Measurements from ENCODE around the gene THUMPD2.
"Not testable (repeated sequence)": the region's sequence is repeated elsewhere in the genome, so short reads cannot be mapped to it uniquely, and the experiment has no call there.

THUMPD2 gene, protein sequence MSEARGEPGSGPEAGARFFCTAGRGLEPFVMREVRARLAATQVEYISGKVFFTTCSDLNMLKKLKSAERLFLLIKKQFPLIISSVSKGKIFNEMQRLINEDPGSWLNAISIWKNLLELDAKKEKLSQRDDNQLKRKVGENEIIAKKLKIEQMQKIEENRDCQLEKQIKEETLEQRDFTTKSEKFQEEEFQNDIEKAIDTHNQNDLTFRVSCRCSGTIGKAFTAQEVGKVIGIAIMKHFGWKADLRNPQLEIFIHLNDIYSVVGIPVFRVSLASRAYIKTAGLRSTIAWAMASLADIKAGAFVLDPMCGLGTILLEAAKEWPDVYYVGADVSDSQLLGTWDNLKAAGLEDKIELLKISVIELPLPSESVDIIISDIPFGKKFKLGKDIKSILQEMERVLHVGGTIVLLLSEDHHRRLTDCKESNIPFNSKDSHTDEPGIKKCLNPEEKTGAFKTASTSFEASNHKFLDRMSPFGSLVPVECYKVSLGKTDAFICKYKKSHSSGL

DNA sequence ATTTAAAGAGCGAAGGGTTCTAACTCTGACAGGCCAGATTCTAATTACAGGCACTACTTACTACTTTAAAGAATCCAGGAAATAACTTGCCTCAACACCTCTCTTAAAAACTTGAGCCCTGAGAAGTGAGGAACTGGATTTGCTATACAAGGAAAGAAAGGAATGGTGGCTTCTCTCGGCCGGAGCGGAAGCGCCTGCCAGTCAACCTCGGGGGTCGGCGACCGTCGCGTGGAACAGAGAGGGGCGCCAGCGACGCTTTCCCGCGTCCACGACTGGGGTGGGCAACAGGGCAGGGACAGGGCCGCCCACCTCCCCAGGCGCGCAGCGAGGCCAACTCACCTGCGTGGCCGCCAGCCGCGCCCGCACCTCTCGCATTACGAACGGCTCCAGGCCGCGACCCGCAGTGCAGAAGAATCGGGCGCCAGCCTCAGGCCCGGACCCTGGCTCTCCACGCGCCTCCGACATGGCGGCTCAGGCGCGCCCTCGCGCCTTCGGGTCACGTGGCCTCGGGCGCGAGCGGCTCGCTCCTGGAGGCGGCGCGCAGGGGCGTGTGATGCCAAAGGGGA, at the start of gene THUMPD2:
Gene THUMPD2, minus strand, starts transcription at position 484 of the 566 bp plus-strand sequence. Its CDS starts 19 bp downstream, at position 465.
- peak; percentile 82 for DNase-seq (ENCODE audit: low spot score)

DNA sequence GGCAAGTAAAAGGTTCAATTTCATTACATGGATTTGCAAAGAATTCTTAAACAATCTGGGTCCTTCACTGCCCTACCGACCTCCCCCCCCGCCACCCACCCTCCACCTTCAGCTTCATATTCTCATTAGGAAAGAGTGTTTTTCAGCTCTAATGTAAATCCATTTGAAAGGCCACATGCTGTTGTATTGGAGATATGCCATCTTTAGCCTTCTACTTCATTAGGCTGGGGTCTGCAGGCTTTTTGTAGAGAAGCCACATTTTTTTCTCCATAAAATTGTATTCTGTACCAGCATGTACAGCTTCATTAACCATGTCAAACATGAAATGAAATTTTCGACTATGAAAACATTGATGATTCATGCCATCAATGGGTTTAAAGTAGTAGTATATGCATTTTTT, 42.8 kb upstream of the THUMPD2 start:
- no peak for DNase-seq (ENCODE audit: low spot score)

DNA sequence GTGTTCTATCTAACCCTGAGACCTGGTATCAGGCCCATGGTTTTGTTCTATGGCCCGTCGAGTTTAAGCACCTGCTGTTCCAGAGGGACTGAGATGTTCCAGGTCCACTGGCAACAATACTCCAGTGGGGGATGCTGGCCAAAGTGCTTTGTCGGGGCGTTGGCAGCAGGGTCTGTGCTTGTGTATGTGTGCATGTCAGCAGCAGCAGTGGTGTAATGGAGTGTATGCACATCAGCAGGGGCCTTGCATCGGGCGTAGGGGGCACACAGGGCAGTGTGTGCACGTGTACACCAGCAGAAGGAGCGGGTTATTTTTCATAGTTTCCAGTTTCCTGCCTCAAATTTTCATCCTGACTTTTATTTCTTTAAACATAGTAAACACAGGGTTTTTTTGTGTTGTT, 37.8 kb upstream of the THUMPD2 start:
- no peak for DNase-seq (ENCODE audit: low spot score)

DNA sequence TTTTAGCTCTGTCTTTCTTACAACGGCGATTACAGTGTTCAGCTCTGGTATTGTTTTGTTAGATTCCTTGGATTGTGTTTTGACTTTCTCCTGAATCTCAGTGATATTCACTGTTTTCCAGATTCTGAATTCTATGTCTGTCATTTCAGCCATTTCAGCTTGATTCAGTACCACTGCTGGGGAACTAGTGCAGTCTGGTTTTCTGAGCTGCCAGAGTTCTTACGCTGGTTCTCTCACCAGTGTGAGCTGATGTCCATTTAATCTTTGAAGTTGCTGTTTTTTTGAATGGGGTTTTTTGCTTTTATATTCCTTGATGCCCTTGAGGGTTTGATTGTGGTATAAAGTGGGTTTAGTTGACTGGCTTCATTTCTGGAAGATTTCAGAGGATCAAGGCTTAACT, 37.4 kb upstream of the THUMPD2 start:
- DNase-seq (ENCODE audit: low spot score): no peak

DNA sequence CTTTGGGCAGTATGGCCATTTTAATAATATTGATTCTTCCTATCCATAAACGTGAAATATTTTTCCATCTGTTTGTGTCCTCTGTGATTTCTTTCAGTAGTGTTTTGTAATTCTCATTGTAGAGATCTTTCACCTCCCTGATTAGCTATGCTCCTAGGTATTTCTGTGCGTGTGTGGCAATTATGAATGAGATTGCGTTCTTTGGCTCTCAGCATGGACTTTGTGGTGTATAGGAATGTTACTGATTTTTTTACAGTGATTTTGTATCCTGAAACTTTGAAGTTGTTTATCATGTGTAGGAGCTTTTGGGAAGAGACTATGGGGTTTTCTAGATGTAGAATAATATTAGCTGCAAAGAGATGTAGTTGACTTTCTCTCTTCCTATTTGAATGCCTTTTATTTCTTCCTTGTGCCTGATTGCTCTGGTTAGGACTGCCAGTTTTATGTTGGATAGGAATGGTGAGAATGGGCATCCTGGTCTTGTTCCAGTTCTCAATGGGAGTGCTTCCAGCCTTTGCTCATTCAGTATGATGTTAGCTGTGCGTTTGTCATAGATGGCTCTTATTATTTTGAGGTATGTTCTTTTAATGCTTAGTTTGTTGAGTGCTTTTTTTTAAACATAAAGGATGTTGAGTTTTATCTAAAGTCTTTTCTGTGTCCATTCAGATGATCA, 27.0 kb upstream of the THUMPD2 start:
- no peak for DNase-seq (ENCODE audit: low spot score)

DNA sequence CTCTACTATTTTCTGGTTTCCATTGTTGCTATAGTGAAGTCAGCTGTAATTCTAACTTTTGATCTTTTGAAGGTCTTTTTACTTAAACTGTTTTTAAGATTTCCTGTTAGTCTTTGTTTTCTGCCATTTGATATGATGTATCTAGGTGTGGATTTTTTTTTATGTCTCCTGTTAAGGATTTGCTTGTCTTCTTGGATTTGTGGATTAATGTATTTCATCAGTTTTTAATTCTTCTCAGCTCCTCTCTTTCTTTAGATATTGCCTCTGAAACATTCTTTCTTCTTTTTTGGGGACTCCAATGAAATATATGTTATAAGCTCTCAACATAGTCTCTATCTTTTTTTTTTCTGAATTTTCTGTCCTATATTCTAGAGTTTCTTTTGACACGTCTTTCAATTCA, 24.8 kb upstream of the THUMPD2 start:
- no peak for DNase-seq (ENCODE audit: low spot score)

DNA sequence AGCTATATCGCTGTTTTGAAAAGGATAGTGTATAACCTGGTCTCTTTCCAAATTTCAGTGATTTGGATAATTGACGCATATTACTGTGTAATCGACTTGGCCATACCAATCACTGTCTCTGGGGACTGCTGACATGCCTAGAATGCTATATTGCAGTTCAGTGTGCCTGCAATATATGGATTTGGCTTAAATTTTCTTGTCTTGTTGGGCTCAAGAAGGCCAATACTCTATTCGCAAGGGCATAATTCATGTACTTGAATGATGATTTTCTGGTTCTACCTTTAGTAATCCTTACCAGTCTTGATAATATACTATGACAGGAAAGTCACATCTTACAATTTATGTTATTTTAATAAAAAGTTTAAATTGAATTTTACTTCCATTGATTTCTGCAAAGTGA, 21.7 kb upstream of the THUMPD2 start:
- no peak for DNase-seq (ENCODE audit: low spot score)

DNA sequence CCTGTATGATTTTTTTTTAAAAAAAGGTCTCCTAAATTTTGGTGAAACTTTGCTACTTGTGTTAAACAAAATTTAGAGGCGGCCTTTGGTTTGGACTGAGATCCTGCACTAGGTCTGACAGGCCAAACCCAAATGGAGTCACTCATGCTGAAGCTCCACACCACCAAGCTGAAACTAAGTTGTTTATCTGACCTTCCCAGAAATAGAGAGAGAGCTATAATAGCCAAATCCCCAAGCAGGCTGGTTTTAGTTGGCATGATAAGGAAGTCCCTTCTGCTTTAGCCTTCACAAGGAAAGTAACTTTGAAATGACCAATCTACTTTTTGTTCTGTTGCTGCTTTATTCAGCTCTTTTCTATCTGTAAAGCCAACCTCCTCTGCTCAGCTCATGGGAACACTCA, 17.1 kb upstream of the THUMPD2 start:
- no peak for DNase-seq (ENCODE audit: low spot score)

DNA sequence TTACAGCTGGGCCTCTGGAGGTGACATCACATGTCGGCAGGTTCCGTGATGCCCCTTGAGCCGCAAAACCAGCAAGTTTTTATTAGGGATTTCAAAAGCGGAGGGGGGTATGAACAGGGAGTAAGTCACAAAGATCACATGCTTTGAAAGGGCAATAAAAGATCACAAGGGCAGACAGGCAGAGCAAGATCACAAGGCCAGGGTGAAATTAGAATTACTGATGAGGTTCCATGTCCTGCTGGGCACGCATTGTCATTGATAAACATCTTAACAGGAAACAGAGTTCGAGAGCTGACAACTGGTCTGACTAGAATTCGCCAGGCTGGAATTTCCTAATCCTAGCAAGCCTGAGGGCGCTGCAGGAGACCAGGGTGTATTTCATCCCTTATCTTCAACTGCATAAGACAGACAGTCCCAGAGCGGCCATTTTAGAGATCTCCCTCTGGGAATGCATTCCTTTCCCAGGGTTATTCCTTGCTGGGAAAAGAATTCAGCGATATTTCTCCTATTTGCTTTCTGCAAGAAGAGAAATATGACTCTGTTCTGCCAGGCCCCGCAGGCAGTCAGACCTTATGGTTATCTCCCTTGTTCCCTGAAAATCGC, 11.3 kb upstream of the THUMPD2 start:
- not testable (repeated sequence) for DNase-seq (ENCODE audit: low spot score)

DNA sequence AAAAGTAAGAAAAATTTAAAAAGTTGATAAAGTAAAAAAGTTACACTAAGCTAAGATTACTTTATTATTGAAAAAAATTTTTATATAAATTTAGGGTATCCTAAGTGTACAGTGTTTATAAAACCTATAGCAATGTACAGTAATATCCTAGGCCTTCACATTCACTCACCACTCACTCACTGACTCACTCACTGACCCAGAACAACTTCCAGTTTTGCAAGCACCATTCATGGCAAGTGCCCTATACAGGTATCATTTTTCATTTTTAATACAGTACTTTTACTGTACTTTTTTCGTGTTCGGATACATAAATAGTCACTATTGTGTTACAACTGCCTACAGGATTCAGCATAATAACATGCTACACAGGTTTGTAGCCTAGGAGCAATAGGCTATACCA, 8.9 kb upstream of the THUMPD2 start:
- DNase-seq (ENCODE audit: low spot score): no peak

DNA sequence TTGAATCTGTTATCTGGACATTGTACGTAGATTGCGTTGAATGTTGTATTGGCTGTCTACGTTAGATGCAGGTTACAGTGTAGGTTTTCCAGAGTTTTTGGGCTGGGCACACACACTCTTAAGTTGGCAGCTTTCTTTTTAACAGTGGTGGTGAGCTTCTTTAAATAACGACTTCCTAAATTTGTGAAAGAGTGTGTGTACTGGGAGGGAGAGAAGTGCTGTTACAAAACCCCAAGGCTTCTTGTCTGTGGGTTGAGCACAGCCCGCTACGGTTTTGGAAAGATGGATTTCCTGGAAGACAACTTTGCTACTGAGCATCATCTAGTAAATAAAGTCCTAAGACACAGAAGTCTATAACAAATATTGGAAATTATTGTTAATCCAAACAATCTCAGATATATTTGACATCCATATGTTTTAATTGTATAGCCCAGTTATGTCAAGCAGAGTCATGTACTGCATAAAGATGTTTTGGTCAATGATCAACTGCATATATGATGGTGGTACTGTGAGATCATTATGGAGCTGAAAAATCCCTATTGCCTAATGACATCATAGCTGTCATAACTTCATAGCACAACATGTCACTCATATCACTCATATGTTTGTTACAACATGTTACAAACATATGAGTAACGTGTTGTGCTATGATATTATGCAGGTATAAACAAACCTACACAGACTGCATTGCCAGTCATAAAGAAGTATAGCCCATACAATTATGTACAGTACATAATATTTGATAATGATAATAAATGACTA, 7.9 kb upstream of the THUMPD2 start:
- no peak for DNase-seq (ENCODE audit: low spot score)

DNA sequence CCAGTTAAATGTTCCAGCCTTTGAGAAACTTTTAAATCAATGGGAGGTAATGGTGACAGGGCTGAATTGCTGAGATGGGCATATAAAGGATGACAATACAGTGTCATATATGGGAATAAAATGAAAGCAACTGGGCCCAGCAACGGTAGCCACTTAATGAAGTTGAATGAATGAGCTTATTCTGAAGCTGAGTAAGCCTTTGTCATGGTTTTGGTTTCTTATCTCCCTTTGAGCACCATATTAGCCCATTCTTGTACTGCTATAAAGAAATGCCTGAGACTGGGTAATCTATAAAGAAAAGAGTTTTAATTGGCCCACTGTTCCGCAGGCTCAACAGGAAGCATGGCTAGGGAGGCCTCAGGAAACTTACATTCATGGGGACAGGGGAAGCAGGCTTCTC, 3.5 kb upstream of the THUMPD2 start:
- no peak for DNase-seq (ENCODE audit: low spot score)

DNA sequence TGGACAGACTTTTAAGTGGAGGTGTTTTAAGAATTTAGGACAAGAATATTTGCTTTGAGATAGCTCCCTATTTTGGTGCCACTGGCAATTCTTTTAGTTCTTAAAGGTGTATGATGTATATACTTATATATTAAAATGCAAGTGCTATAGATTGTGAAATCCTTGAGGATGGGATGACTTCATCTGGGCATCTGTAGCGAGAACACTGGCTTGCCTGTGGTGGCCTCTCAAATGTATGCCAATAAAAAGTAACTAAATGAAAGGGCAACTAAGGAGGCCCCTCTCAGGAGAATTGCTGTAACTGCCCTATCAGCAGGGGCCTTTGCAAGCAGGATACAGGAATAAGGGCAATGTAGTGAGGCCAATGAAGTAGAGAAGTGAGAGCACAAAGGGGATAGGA, 2.6 kb upstream of the THUMPD2 start:
- DNase-seq (ENCODE audit: low spot score): no peak

DNA sequence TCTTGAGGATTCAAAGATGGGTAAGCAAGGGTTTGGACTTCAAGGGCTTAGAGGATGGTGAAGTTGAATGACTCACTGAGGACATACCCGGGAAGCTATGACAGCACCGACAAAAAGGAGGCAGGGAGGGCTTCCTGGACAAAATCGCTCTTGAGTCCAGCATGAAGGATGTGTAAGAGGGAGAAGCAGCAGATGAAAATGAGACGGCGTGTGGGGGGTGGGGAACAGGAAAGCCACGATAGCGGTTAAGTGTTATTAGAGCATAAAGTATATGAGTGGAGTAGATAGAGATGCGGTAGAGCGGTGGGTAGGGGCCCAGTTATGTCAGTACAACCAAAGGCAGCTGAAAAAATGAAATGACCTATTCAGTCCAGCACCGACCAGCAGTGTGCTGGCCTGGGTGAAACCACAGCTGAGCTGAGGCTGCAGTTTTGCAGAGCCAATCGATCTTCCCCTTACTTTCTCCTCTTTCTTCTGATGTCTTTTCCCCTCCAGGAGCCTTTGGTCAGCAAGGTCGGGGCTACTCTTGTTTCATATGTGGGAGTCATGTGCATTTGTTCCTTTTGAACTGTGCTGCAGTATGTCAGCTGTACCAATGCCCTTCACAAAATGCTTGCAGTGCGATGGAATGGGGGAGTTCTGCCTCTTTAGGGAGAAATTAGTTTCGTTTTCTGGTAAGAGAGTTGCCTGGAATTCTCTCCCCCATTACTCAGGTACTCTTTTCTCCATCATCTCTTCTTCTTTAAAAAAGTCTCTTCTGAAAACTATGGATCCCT, 2.0 kb upstream of the THUMPD2 start:
- DNase-seq (ENCODE audit: low spot score): no peak

DNA sequence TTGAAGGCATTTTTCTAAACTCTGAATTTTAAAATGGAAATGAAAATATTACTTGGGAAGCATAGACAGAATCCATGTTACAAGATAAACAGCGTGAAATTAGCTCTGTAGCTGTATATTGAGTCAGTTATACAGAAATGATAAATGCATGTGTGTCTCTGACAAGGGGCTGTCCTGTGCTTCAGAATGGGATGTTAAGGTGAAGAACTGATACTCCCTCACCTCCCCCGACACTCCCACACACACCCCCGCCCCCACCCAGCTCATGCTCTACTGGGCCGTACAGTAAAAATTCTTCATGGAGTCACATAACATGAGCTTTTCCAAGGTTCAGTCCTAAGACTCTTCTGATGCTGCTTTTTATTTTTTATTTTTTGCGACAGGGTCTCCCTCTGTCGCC, 869 bp upstream of the THUMPD2 start:
- DNase-seq (ENCODE audit: low spot score): no peak

DNA sequence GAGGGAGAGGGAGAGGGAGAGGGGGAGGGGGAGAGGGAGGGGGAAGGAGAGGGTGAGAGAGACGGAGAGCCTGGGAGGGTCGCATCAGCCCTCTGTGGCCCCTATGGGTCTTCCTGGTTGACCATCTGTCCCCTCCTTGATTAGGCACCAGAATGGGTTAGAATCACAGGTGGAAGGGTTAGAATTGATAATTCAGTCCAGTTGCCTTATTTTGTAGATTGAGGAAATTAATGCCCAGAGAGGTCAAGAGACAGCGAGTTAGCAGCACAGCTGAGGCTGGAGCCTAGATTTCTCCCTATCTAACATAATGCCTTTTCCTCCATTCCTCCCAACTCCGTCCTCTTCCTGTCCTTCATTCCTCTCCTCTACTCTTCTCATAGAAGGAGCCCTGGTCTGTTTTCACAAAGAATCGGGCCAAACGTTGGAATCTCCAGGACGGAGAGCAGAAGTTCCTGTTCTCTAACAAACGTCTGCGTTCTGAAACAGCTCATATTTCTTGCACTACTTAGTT, 338 bp upstream of the THUMPD2 start:
- DNase-seq (ENCODE audit: low spot score): no peak

DNA sequence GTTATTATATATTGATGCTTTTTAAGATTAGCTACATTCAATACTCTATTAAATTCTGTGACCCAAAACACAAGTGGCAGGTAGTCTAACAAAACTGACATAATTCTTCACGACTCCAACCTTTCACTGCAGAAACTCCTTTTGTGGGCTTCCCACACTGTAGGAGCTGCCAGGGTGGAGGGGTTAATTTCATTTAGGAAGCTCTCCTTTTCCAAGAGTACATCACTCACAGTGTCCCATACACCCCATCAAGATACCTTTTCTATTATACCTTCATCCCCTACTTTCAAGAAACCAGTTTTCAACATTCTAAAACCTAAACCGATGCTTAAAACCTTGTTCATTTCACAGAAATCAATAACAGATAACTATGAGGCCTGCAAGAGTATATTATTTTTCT, 825 bp downstream of the THUMPD2 start:
- DNase-seq (ENCODE audit: low spot score): no peak

DNA sequence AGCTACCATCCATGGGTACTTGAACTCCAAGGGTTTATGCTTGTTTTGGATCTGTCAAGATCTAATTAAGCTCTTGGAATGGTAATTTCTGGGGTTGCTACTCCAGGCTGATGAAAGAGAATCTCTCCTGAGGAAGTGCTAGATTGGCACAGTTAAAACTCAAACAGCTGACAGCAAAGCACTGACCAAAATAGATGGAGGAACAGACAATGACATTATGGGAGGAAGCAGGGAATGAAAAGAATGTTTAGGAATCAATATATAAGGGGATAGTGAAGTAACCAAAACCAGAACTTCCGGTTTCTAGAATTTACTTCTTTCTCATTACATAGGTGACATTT, 6.3 kb downstream of the THUMPD2 start:
- no peak for DNase-seq (ENCODE audit: low spot score)

DNA sequence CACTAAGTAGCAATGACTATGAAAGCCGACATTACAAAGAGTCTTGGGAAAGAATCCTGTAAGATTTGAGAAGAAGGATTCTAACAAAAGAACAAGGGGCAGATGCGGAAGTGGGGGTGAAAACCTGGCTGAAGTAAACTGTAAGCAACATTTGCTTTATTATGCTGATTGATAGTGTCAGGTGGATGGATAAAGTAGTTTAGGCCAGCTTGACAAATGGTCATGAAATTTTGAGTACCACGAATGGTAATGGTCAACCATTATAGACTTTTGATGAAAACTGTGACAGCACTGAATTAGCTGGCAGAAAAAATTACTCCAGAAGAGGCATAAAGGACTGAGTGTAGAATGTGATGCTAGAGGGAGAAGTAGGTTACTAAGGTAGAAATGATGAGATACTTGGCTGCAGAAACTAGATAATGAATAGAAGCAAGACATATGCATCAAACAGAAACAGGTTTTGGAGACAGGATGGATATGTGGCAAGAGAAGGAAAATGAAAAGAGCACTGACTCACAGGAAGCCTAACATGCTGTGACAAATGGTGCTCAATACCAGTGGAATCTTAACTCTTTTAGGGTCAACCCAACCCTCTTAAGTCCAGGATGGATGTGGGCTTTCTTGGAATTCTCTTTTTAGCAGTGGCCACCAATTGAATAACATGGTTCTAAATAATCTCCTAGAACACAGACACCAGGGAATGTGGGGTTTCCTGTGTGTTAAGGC, 6.8 kb downstream of the THUMPD2 start:
- DNase-seq (ENCODE audit: low spot score): no peak

DNA sequence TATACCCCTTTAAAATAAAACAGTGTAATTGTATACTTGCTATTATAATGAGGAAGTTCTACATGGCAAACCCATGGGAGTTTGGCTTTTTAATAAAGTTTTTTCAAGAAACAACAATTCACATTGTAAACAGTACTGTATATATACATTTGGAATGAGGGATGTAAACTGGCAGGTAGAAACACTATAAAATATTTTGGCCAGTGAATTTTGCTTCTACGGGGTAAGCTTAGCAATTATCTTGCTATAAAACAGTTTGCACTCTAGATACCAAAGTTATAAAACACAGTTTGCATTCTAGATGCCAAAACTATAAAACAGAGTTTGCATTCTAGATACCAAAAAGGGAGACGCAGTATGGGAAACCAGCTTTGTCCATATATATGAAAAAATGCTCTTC, 16.6 kb downstream of the THUMPD2 start:
- DNase-seq (ENCODE audit: low spot score): no peak
